Activated CD8-positive, alpha-beta memory T cell treated with anti-CD3 and anti-CD28 coated beads for 24 hours (primary cell): ENCODE data around the gene HEMGN.
A peak's percentile ranks its signal among the peaks of the same experiment; 100 is the strongest.
"Not testable (repeated sequence)": the region's sequence is repeated elsewhere in the genome, so short reads cannot be mapped to it uniquely, and the experiment has no call there.

Source experiments
- DNase-seq: peaks from one replicate; pipeline ENCODE4 v3.0.0-alpha.2; 2020

Gene HEMGN

GRCh38 chr9:97963232-97963631, 25.3 kb upstream of the HEMGN start:
- DNase-seq = no peak

- no peak for DNase-seq
Measured at GRCh38 chr9:97962575-97962974, 24.6 kb upstream of the HEMGN start.

- DNase-seq = no peak
Measured at GRCh38 chr9:97962136-97962535, 24.2 kb upstream of the HEMGN start.

GRCh38 chr9:97961361-97961760, 23.4 kb upstream of the HEMGN start:
- DNase-seq = no peak

GRCh38 chr9:97960678-97961328, 22.8 kb upstream of the HEMGN start:
- DNase-seq = not testable (repeated sequence)

- DNase-seq = no peak
Measured at GRCh38 chr9:97959585-97959984, 21.6 kb upstream of the HEMGN start.

- DNase-seq = no peak
Measured at GRCh38 chr9:97958812-97959511, 21.0 kb upstream of the HEMGN start.

- no peak for DNase-seq
Measured at GRCh38 chr9:97956331-97956730, 18.4 kb upstream of the HEMGN start.

- peak; percentile 71 for DNase-seq
Measured at GRCh38 chr9:97954550-97954989, 16.6 kb upstream of the HEMGN start.

- not testable (repeated sequence) for DNase-seq
Measured at GRCh38 chr9:97950873-97951272, 12.9 kb upstream of the HEMGN start.

GRCh38 chr9:97947094-97947493, 9.1 kb upstream of the HEMGN start:
- DNase-seq = not testable (repeated sequence)

GRCh38 chr9:97945470-97945869, 7.5 kb upstream of the HEMGN start:
- DNase-seq = not testable (repeated sequence)

- DNase-seq = no peak
Measured at GRCh38 chr9:97944612-97945011, 6.6 kb upstream of the HEMGN start.

GRCh38 chr9:97943308-97943855, 5.4 kb upstream of the HEMGN start:
- no peak for DNase-seq

GRCh38 chr9:97941323-97941722, 3.4 kb upstream of the HEMGN start:
- no peak for DNase-seq

- DNase-seq = no peak
Measured at GRCh38 chr9:97940741-97941140, 2.8 kb upstream of the HEMGN start.

- DNase-seq = no peak
Measured at GRCh38 chr9:97940233-97940632, 2.3 kb upstream of the HEMGN start.

GRCh38 chr9:97936998-97937397, 974 bp downstream of the HEMGN start:
- no peak for DNase-seq

GRCh38 chr9:97935276-97935675, 2.7 kb downstream of the HEMGN start:
- DNase-seq = no peak

GRCh38 chr9:97934321-97935115, 3.5 kb downstream of the HEMGN start:
- DNase-seq = no peak

GRCh38 chr9:97933297-97933998, 4.5 kb downstream of the HEMGN start:
- no peak for DNase-seq

GRCh38 chr9:97930972-97931371, 7.0 kb downstream of the HEMGN start:
- no peak for DNase-seq
